CD8-positive, alpha-beta memory T cell (primary cell): ENCODE data around the gene GABRB3. TPM values are rescaled to one million over a fixed set of nuclear protein-coding genes. Genes with fewer than 3 reads are reported as not detected.

ENCODE experiments used
- CTCF ChIA-PET: fragments of 350-600 bp; sonication (Branson Sonifier 250); formaldehyde crosslinking; loops from one replicate; lab custom pipeline; 2021; ENCODE audit warnings: antibody characterized with exemption; lab: Charles Lee
- POLR2A ChIA-PET: fragments of 350-600 bp; sonication (Branson Sonifier 250); formaldehyde crosslinking; loops from one replicate; lab custom pipeline; 2021; ENCODE audit warnings: antibody characterized with exemption; lab: Charles Lee
- DNase-seq, 5 donors: peaks; one replicate each; pipeline versions ENCODE4 v3.0.0 to v3.0.0-alpha.2; 2020 to 2022; ENCODE audit warnings: mixed read lengths in 1 of 5
- H3K27ac ChIP-seq: one replicate; pipeline ENCODE4 v1.7.0; 2013; ENCODE audit warnings: low read depth, mild to moderate bottlenecking, low read length, moderate library complexity
- H3K27me3 ChIP-seq: 2 replicates; pipeline ENCODE4 v1.7.0; 2013; ENCODE audit warnings: low read length, mild to moderate bottlenecking; ENCODE audit not compliant: insufficient read depth, poor library complexity, severe bottlenecking
- H3K36me3 ChIP-seq: 2 replicates; pipeline ENCODE4 v1.7.0; 2013; ENCODE audit warnings: mild to moderate bottlenecking, low read length, moderate library complexity; ENCODE audit not compliant: insufficient read depth
- H3K4me1 ChIP-seq: 2 replicates; pipeline ENCODE4 v1.7.0; 2013; ENCODE audit warnings: mild to moderate bottlenecking, low read length, moderate library complexity; ENCODE audit not compliant: insufficient read depth
- H3K4me3 ChIP-seq: 2 replicates; pipeline ENCODE4 v1.7.0; 2013; ENCODE audit warnings: mild to moderate bottlenecking, low read length
- H3K9me3 ChIP-seq: 2 replicates; pipeline ENCODE4 v1.7.0; 2013; ENCODE audit warnings: mild to moderate bottlenecking, low read length
- H3K27ac Mint-ChIP-seq, 8 donors: one replicate each; pipeline ENCODE4 v1.8.0; 2020 to 2021; ENCODE audit warnings: mixed read lengths in 8 of 8, mild to moderate bottlenecking in 6 of 8, inconsistent platforms in 3 of 8, moderate library complexity in 3 of 8
- H3K27me3 Mint-ChIP-seq, 2 donors: one replicate each; pipeline ENCODE4 v1.8.0; 2020 to 2021; ENCODE audit warnings: mixed read lengths in 2 of 2, mild to moderate bottlenecking in 1 of 2, moderate library complexity in 1 of 2
- H3K36me3 Mint-ChIP-seq, 3 donors: one replicate each; pipeline ENCODE4 v1.8.0; 2020 to 2021; ENCODE audit warnings: mixed read lengths in 3 of 3, inconsistent platforms in 1 of 3, mild to moderate bottlenecking in 1 of 3
- H3K4me1 Mint-ChIP-seq, 3 donors: one replicate each; pipeline ENCODE4 v1.8.0; 2020 to 2021; ENCODE audit warnings: mixed read lengths in 3 of 3, inconsistent platforms in 1 of 3, mild to moderate bottlenecking in 1 of 3
- H3K4me3 Mint-ChIP-seq, 7 donors: one replicate each; pipeline ENCODE4 v1.8.0; 2020 to 2021; ENCODE audit warnings: mixed read lengths in 7 of 7, mild to moderate bottlenecking in 6 of 7, moderate library complexity in 4 of 7, inconsistent platforms in 2 of 7
- H3K9me3 Mint-ChIP-seq, 5 donors: one replicate each; pipeline ENCODE4 v1.8.0; 2020 to 2022; ENCODE audit warnings: mixed read lengths in 5 of 5, mild to moderate bottlenecking in 3 of 5, moderate library complexity in 2 of 5, inconsistent platforms in 1 of 5
- polyA plus RNA-seq: library from polyadenylated mRNA; unstranded; fragments of 300-500 nt; fragmentation: Illumina TruSeq; gene quantifications from one replicate; pipeline ENCODE4 v1.2.3, GENCODE V29; 2021
- total RNA-seq, 2 experiments: library from RNA; stranded (reverse); gene quantifications; one replicate each; pipeline ENCODE4 v1.2.3, GENCODE V29; 2021

GABRB3 gene
- total and polyA plus RNA-seq, 3 experiments from 2014 or later: not detected

GRCh38 chr15:26632500-26632899 lies 140.4 kb downstream of the GABRB3 start:
- Histone ChIP-seq H3K36me3 (no peaks in the 10 kb centered on the region), H3K27ac (no peak overlapping the region), H3K9me3 (no peaks in the 10 kb centered on the region), H3K4me1 (no peaks in the 10 kb centered on the region), H3K27me3 (no peaks in the 10 kb centered on the region), H3K4me3 (no peak overlapping the region)
- no peak for DNase-seq
- peaks cover 6 to 11% (median 7%) of the 10 kb centered on the region in 5 donors for H3K9me3 Mint-ChIP-seq
- H3K27me3 Mint-ChIP-seq: no peaks in the 10 kb centered on the region
- peak overlapping the region in 1 of 8 donors; percentile 61 for H3K27ac Mint-ChIP-seq
- no peaks in the 10 kb centered on the region for H3K36me3 Mint-ChIP-seq
- H3K4me3 Mint-ChIP-seq: no peak overlapping the region
- CTCF ChIA-PET: no interaction called here
- POLR2A ChIA-PET: no interaction called here
- no peaks in the 10 kb centered on the region for H3K4me1 Mint-ChIP-seq

- Histone ChIP-seq H3K4me3 (no peak overlapping the region), H3K27ac (no peak overlapping the region), H3K9me3 (no peaks in the 10 kb centered on the region), H3K27me3 (no peaks in the 10 kb centered on the region), H3K4me1 (no peaks in the 10 kb centered on the region), H3K36me3 (no peaks in the 10 kb centered on the region)
- H3K4me3 Mint-ChIP-seq: no peak overlapping the region
- ChIA-PET CTCF (no interaction called here), POLR2A (no interaction called here)
- H3K36me3 Mint-ChIP-seq: no peaks in the 10 kb centered on the region
- no peaks in the 10 kb centered on the region for H3K27me3 Mint-ChIP-seq
- H3K9me3 Mint-ChIP-seq: peaks cover 9 to 11% (median 11%) of the 10 kb centered on the region in 5 donors
- peak overlapping the region in 1 of 8 donors; percentile 61 for H3K27ac Mint-ChIP-seq
- no peak for DNase-seq
- H3K4me1 Mint-ChIP-seq: no peaks in the 10 kb centered on the region
Measured at GRCh38 chr15:26631894-26632293, 141.0 kb downstream of the GABRB3 start.

GRCh38 chr15:26630857-26631256 lies 142.0 kb downstream of the GABRB3 start:
- no peak overlapping the region for H3K4me3 ChIP-seq
- POLR2A ChIA-PET: no interaction called here
- no peak overlapping the region for H3K4me3 Mint-ChIP-seq
- no peaks in the 10 kb centered on the region for H3K27me3 ChIP-seq
- no peak overlapping the region for H3K27ac Mint-ChIP-seq
- DNase-seq: no peak
- H3K4me1 Mint-ChIP-seq: no peaks in the 10 kb centered on the region
- no peaks in the 10 kb centered on the region for H3K36me3 ChIP-seq
- H3K4me1 ChIP-seq: no peaks in the 10 kb centered on the region
- no peaks in the 10 kb centered on the region for H3K36me3 Mint-ChIP-seq
- H3K27me3 Mint-ChIP-seq: no peaks in the 10 kb centered on the region
- CTCF ChIA-PET: no interaction called here
- H3K9me3 Mint-ChIP-seq: peaks cover 9 to 15% (median 11%) of the 10 kb centered on the region in 5 donors
- no peak overlapping the region for H3K27ac ChIP-seq
- H3K9me3 ChIP-seq: no peaks in the 10 kb centered on the region

DNA sequence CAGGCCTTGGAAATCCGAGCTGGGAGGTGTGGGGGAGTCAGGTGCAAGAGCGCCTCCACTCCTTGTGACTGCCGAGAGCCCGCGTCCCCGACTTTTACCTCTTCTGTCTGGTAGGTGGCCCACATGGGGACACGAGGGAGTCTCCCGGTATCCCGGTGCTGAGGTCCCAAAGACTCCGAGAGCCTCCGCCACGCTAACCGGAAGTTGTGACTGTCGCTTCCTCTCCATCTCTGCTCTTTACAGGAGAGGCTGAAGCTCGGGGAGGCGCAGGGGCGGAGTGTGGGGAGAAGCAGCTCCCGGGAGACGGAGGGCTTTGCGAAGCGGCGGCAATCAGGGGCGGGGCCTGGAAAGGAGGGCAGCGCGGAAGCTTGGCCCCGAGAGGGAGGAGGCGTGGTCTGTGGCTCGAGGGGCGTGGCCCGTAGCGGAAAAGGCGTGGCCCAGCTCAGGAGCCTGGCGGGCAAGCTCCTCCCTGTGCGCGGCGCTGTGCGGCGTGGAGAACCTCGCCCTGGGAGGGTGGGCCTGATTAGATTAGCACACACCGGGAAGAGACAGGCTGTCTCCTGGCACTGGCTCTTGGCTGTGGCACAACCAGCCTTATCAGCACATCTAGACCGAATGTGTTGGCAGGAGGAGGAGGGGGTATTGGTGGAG lies 143.9 kb downstream of the GABRB3 start:
- no peaks in the 10 kb centered on the region for H3K36me3 Mint-ChIP-seq
- POLR2A ChIA-PET: no interaction called here
- H3K9me3 Mint-ChIP-seq: peaks cover 6 to 15% (median 11%) of the 10 kb centered on the region in 5 donors
- no peak for DNase-seq
- Histone ChIP-seq H3K27me3 (no peaks in the 10 kb centered on the region), H3K27ac (no peak overlapping the region), H3K4me1 (no peaks in the 10 kb centered on the region), H3K9me3 (no peaks in the 10 kb centered on the region), H3K36me3 (no peaks in the 10 kb centered on the region), H3K4me3 (no peak overlapping the region)
- no peak overlapping the region for H3K4me3 Mint-ChIP-seq
- CTCF ChIA-PET: interaction anchor here (0.8 kb wide), 1 partner anchor 11 kb away, joined by 3 read pairs; no protein-coding TSS in a partner anchor
- H3K27me3 Mint-ChIP-seq: no peaks in the 10 kb centered on the region
- no peaks in the 10 kb centered on the region for H3K4me1 Mint-ChIP-seq
- no peak overlapping the region for H3K27ac Mint-ChIP-seq

DNA sequence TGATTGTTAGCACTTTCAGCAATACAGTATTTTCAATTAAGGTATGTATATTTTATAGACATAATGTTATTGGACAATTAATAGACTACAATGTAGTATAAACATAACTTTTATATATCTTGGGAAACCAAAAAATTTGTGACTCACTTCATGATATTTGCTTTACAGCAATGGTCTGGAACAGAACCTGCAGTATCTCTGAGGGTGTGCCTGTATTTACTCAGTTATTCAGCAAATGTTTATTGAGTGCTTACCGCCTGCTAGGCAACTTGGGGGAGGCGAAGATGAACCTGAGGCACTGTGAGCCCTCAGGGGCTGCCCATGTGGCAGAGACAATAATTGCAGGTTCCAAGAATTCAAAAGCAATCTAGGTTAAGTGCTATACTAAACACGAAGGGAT lies 144.8 kb downstream of the GABRB3 start:
- Histone ChIP-seq H3K27me3 (no peaks in the 10 kb centered on the region), H3K9me3 (no peaks in the 10 kb centered on the region), H3K27ac (no peak overlapping the region), H3K36me3 (no peaks in the 10 kb centered on the region), H3K4me3 (no peak overlapping the region), H3K4me1 (no peaks in the 10 kb centered on the region)
- no peak overlapping the region for H3K4me3 Mint-ChIP-seq
- H3K27ac Mint-ChIP-seq: no peak overlapping the region
- POLR2A ChIA-PET: no interaction called here
- H3K4me1 Mint-ChIP-seq: no peaks in the 10 kb centered on the region
- peaks cover 0 to 2% of the 10 kb centered on the region in 2 donors for H3K27me3 Mint-ChIP-seq
- CTCF ChIA-PET: no interaction called here
- peaks cover 6 to 20% (median 15%) of the 10 kb centered on the region in 5 donors for H3K9me3 Mint-ChIP-seq
- DNase-seq: no peak
- no peaks in the 10 kb centered on the region for H3K36me3 Mint-ChIP-seq

DNA sequence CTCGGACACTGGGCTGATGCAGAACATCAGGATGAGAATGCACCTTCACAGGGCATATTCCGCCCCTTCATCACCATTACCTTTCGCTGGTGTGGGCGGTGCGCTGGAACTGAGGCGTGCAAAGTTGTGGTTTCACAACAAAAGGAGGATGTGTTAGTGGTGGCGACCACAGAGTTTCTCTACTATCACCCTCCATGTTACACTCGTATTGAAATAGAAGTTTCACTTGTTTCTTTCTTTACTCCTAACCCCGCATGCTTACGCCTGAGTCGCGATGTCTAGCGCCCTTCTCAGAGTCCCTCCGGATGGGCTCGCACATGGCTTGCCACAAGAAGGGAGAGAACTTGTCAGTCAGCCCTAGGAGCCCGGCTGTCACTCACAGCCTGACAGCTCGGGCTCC lies 148.7 kb downstream of the GABRB3 start:
- H3K9me3 ChIP-seq: no peaks in the 10 kb centered on the region
- no peak overlapping the region for H3K4me3 Mint-ChIP-seq
- ChIA-PET CTCF (no interaction called here), POLR2A (no interaction called here)
- no peak overlapping the region for H3K27ac ChIP-seq
- no peaks in the 10 kb centered on the region for H3K4me1 Mint-ChIP-seq
- peaks cover 9 to 35% (median 25%) of the 10 kb centered on the region in 5 donors for H3K9me3 Mint-ChIP-seq
- peaks cover 0 to 2% of the 10 kb centered on the region in 2 donors for H3K27me3 Mint-ChIP-seq
- no peaks in the 10 kb centered on the region for H3K27me3 ChIP-seq
- DNase-seq: no peak
- no peak overlapping the region for H3K4me3 ChIP-seq
- no peak overlapping the region for H3K27ac Mint-ChIP-seq
- no peaks in the 10 kb centered on the region for H3K4me1 ChIP-seq
- H3K36me3 ChIP-seq: no peaks in the 10 kb centered on the region
- H3K36me3 Mint-ChIP-seq: no peaks in the 10 kb centered on the region

DNA sequence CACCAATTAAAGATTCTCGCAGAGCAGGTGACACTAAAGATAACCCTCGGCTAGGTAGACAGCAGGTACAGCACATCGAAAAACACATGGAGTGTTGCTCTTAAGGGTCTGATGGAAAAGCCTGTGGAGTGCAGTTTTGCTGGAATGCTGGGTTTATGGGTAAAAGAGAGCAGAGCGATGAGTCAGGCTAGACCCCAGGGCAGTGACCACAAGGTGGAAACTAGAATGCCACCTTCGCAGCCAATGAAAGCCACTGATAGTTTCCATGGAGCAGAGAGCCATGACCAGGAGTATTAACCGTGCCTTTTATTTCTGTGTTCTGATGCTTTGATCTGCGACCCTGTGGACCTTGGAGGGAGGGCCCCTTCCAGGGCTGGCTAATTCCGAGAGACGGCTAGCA lies 149.8 kb downstream of the GABRB3 start:
- Mint-ChIP-seq H3K27ac (no peak overlapping the region), H3K27me3 (peaks cover 0 to 2% of the 10 kb centered on the region in 2 donors), H3K9me3 (peaks cover 9 to 26% (median 20%) of the 10 kb centered on the region in 5 donors), H3K4me1 (no peaks in the 10 kb centered on the region), H3K36me3 (no peaks in the 10 kb centered on the region), H3K4me3 (no peak overlapping the region)
- no peaks in the 10 kb centered on the region for H3K36me3 ChIP-seq
- no peaks in the 10 kb centered on the region for H3K9me3 ChIP-seq
- H3K4me3 ChIP-seq: no peak overlapping the region
- no peak for DNase-seq
- no peaks in the 10 kb centered on the region for H3K4me1 ChIP-seq
- CTCF ChIA-PET: no interaction called here
- no peaks in the 10 kb centered on the region for H3K27me3 ChIP-seq
- POLR2A ChIA-PET: no interaction called here
- no peak overlapping the region for H3K27ac ChIP-seq

GRCh38 chr15:26621816-26622215 lies 151.1 kb downstream of the GABRB3 start:
- no peaks in the 10 kb centered on the region for H3K36me3 ChIP-seq
- no peaks in the 10 kb centered on the region for H3K4me1 ChIP-seq
- no peak for DNase-seq
- Mint-ChIP-seq H3K4me3 (no peak overlapping the region), H3K36me3 (no peaks in the 10 kb centered on the region), H3K27ac (peak overlapping the region in 2 of 8 donors; percentile 44 to 70), H3K9me3 (peaks cover 5 to 23% (median 14%) of the 10 kb centered on the region in 5 donors), H3K27me3 (peaks cover 0 to 2% of the 10 kb centered on the region in 2 donors), H3K4me1 (no peaks in the 10 kb centered on the region)
- CTCF ChIA-PET: no interaction called here
- no peaks in the 10 kb centered on the region for H3K9me3 ChIP-seq
- no peaks in the 10 kb centered on the region for H3K27me3 ChIP-seq
- H3K4me3 ChIP-seq: no peak overlapping the region
- POLR2A ChIA-PET: no interaction called here
- no peak overlapping the region for H3K27ac ChIP-seq
